ENCODE results near the gene FREY1.
A peak's percentile ranks its signal among the peaks of the same experiment; 100 is the strongest.

GRCh38 chr11:45917623-45918330 lies 10.7 kb upstream of the FREY1 start, which contains the start of gene PEX16:
- TF ChIP-seq KDM1A (IDR thresholded peaks at IDR 0.05; ENCODE audit: borderline replicate concordance, low read length): no peak
- no peak for TF ChIP-seq ATF3 (IDR thresholded peaks at IDR 0.05; ENCODE audit: insufficient read depth, low read depth, low read length)
- peak in 1 of 2 experiments; percentile 44; a peak in 1 of 4 replicates for TF ChIP-seq SIN3A (conservative IDR thresholded peaks at IDR 0.05 in 1 of 2, IDR thresholded peaks at IDR 0.05 in 1 of 2; ENCODE audit: low read depth in 1 of 2, low read length in 2 of 2)
- TF ChIP-seq RAD21 (IDR thresholded peaks at IDR 0.05 in 1 of 2, conservative IDR thresholded peaks at IDR 0.05 in 1 of 2; ENCODE audit: low read depth in 2 of 2, low read length in 2 of 2): no peak
- no peak for TF ChIP-seq EZH2 (IDR thresholded peaks at IDR 0.05; ENCODE audit: low read depth, low read length, severe bottlenecking)
- no peak for TF ChIP-seq CTCF (IDR thresholded peaks at IDR 0.05; ENCODE audit: control extremely low read depth in 1 of 3, insufficient read depth in 1 of 3, low read depth in 1 of 3, low read length in 3 of 3)
- peak in 1 of 2 experiments; percentile 63; a peak in 2 of 3 replicates for TF ChIP-seq POLR2A (IDR thresholded peaks at IDR 0.05; ENCODE audit: control extremely low read depth in 1 of 2, low read depth in 2 of 2, low read length in 2 of 2)
- peak; percentile 32; the same call in 1 of the 2 replicates for TF ChIP-seq POLR2AphosphoS5 (IDR thresholded peaks at IDR 0.05; ENCODE audit: low read depth, low read length)
